Neuronal stem cell (in vitro differentiated cells): ENCODE data around the gene OR14A16.

ENCODE experiments used
- DNase-seq: peaks from one replicate; pipeline ENCODE4 v3.0.0-alpha.2; 2013; ENCODE audit warnings: low spot score
- H2AFZ ChIP-seq: one replicate; pipeline ENCODE4 v1.6.1; 2013; ENCODE audit warnings: mild to moderate bottlenecking, low read length, inconsistent platforms
- H2AK5ac ChIP-seq: 2 replicates; pipeline ENCODE4 v1.6.1; 2013; ENCODE audit warnings: low read depth, mild to moderate bottlenecking, inconsistent platforms, low read length, moderate library complexity, mixed read lengths
- H2BK120ac ChIP-seq: 2 replicates; pipeline ENCODE4 v1.6.1; 2013; ENCODE audit warnings: low read depth, mild to moderate bottlenecking, inconsistent platforms, low read length, moderate library complexity, mixed read lengths
- H2BK12ac ChIP-seq: one replicate; pipeline ENCODE4 v1.6.1; 2013; ENCODE audit warnings: low read length, inconsistent platforms
- H2BK15ac ChIP-seq: 2 replicates; pipeline ENCODE4 v1.6.1; 2013; ENCODE audit warnings: mild to moderate bottlenecking, low read length, inconsistent platforms, mixed read lengths
- H2BK5ac ChIP-seq: one replicate; pipeline ENCODE4 v1.6.1; 2013; ENCODE audit warnings: inconsistent platforms, mild to moderate bottlenecking, low read length, moderate library complexity
- H3K14ac ChIP-seq: one replicate; pipeline ENCODE4 v1.6.1; 2013; ENCODE audit warnings: low read length, inconsistent platforms
- H3K18ac ChIP-seq: 2 replicates; pipeline ENCODE4 v1.6.1; 2013; ENCODE audit warnings: low read length, inconsistent platforms
- H3K23ac ChIP-seq: 2 replicates; pipeline ENCODE4 v1.6.1; 2013; ENCODE audit warnings: low read depth, mild to moderate bottlenecking, mixed read lengths, low read length, inconsistent platforms; ENCODE audit not compliant: poor library complexity
- H3K27ac ChIP-seq: replicated peaks from 3 replicates; pipeline ENCODE4 v1.5.1; 2013; ENCODE audit warnings: low read length, inconsistent platforms
- H3K27me3 ChIP-seq, 3 experiments: 2 replicates each; pipeline ENCODE4 v1.6.1; 2013; ENCODE audit warnings: low read length in 3 of 3, mild to moderate bottlenecking in 2 of 3, inconsistent platforms in 1 of 3, low read depth in 1 of 3, mixed read lengths in 1 of 3, moderate library complexity in 1 of 3; ENCODE audit not compliant: control insufficient read depth in 3 of 3, insufficient read depth in 3 of 3
- H3K36me3 ChIP-seq, 2 donors: replicated peaks in 1 of 2; 2 replicates each; pipeline ENCODE4 v1.6.1; 2013; ENCODE audit warnings: low read length in 2 of 2; ENCODE audit not compliant: control insufficient read depth in 2 of 2, insufficient read depth in 2 of 2
- H3K4ac ChIP-seq: 2 replicates; pipeline ENCODE4 v1.6.1; 2013; ENCODE audit warnings: inconsistent platforms, mild to moderate bottlenecking, low read length, moderate library complexity
- H3K4me1 ChIP-seq, 2 donors: 1 replicate in 1 of 2; 2 replicates in 1 of 2; pipeline ENCODE4 v1.6.1; 2013; ENCODE audit warnings: low read length in 2 of 2, low read depth in 1 of 2; ENCODE audit not compliant: control insufficient read depth in 2 of 2, insufficient read depth in 1 of 2
- H3K4me2 ChIP-seq: one replicate; pipeline ENCODE4 v1.6.1; 2013; ENCODE audit warnings: mild to moderate bottlenecking, low read length, inconsistent platforms; ENCODE audit not compliant: insufficient read depth, poor library complexity, severe bottlenecking
- H3K4me3 ChIP-seq, 2 donors: 2 replicates each; pipeline ENCODE4 v1.5.1; 2013; ENCODE audit warnings: low read length in 2 of 2, mild to moderate bottlenecking in 2 of 2, inconsistent platforms in 1 of 2, moderate library complexity in 1 of 2
- H3K79me1 ChIP-seq: one replicate; pipeline ENCODE4 v1.6.1; 2013; ENCODE audit warnings: low read depth, mild to moderate bottlenecking, inconsistent platforms, low read length, moderate library complexity
- H3K9ac ChIP-seq: one replicate; pipeline ENCODE4 v1.6.1; 2013; ENCODE audit warnings: mild to moderate bottlenecking, low read depth, low read length, inconsistent platforms; ENCODE audit not compliant: poor library complexity
- H3K9me3 ChIP-seq, 2 donors: replicated peaks in 1 of 2; 2 replicates each; pipeline versions ENCODE3 to v1.6.1; 2013; ENCODE audit warnings: low read length in 2 of 2, mild to moderate bottlenecking in 2 of 2, inconsistent platforms in 1 of 2, low read depth in 1 of 2, mixed read lengths in 1 of 2, moderate library complexity in 1 of 2; ENCODE audit not compliant: control insufficient read depth in 2 of 2, insufficient read depth in 1 of 2
- H4K8ac ChIP-seq: one replicate; pipeline ENCODE4 v1.6.1; 2013; ENCODE audit warnings: low read depth, mild to moderate bottlenecking, inconsistent platforms, low read length, moderate library complexity
- H4K91ac ChIP-seq: one replicate; pipeline ENCODE4 v1.6.1; 2013; ENCODE audit warnings: low read length, low read depth, mild to moderate bottlenecking, inconsistent platforms; ENCODE audit not compliant: poor library complexity
- WGBS, 2 donors: extraction: QIAGEN DNeasy Blood & Tissue Kit; methylation state at CpG; one replicate each; pipeline ENCODE4 v1.1.7; 2013; ENCODE audit warnings: missing lambda C conversion rate in 2 of 2, mixed read lengths in 1 of 2; ENCODE audit not compliant: insufficient read length in 2 of 2, insufficient replicate concordance in 1 of 2; ENCODE audit errors: extremely low coverage in 2 of 2; 5-methylcytosine and 5-hydroxymethylcytosine counted together

The OR14A16 gene

DNA sequence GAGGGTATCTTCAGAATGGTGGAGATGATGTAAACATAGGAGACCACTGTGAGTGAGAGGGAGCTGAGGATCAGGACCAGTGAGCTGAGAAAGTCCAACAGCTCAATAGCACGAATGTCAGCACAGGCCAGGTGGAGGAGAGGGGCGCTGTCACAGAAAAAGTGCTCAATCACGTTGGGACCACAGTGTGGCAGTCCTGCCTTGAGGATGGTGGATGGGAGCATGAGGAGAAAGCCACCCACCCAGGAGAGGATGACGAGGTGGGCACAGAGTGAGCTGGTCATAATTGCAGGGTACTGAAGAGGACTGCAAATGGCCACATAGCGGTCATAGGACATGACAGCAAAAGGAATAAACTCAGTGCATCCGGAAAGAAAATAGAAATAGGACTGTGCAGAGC lies 9.7 kb upstream of the OR14A16 start:
- H3K79me1 ChIP-seq: no peaks in the 10 kb centered on the region
- H2BK12ac ChIP-seq: no peak overlapping the region
- H2AK5ac ChIP-seq: no peak overlapping the region
- WGBS, 2 donors: no CpG with 5 or more reads among the region's 6 CpGs
- H3K4me2 ChIP-seq: no peak overlapping the region
- no peak overlapping the region for H3K27ac ChIP-seq
- H3K4ac ChIP-seq: no peak overlapping the region
- no peaks in the 10 kb centered on the region for H3K36me3 ChIP-seq
- no peak overlapping the region for H2BK15ac ChIP-seq
- DNase-seq: no peak
- no peak overlapping the region for H3K18ac ChIP-seq
- no peak overlapping the region for H3K14ac ChIP-seq
- no peak overlapping the region for H4K8ac ChIP-seq
- H3K9me3 ChIP-seq: no peaks in the 10 kb centered on the region
- no peaks in the 10 kb centered on the region for H3K27me3 ChIP-seq
- no peak overlapping the region for H2AFZ ChIP-seq
- H4K91ac ChIP-seq: no peak overlapping the region
- H3K9ac ChIP-seq: no peak overlapping the region
- no peak overlapping the region for H3K4me3 ChIP-seq
- no peak overlapping the region for H2BK120ac ChIP-seq
- H2BK5ac ChIP-seq: no peak overlapping the region
- no peak overlapping the region for H3K23ac ChIP-seq
- H3K4me1 ChIP-seq: peaks cover 0 to 8% of the 10 kb centered on the region in 2 donors

DNA sequence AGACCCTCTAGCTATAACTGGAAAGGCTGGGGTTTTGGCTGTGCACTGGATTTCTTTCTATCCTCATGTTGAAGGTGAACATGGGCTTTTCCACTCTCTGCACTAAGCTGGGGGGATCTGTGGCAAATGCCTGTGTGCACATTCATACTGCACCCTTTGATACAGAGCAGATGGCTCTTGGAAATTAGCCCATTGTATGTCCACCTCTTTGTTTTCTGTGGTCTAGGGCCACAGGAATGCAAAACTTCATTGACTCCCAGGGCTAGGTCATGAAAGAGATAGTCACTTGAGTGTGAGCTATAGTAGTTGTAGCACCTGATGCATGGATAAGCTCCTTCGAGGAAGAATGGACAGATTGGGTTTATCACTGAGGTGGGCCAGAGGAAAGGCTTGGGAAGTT lies 5.7 kb upstream of the OR14A16 start:
- Histone ChIP-seq H3K14ac (no peak overlapping the region), H2BK120ac (no peak overlapping the region), H4K8ac (no peak overlapping the region), H3K9ac (no peak overlapping the region), H3K4me3 (no peak overlapping the region), H3K27me3 (no peaks in the 10 kb centered on the region), H3K36me3 (no peaks in the 10 kb centered on the region), H3K4ac (no peak overlapping the region), H3K4me1 (peaks cover 0 to 8% of the 10 kb centered on the region in 2 donors), H3K9me3 (no peaks in the 10 kb centered on the region), H2AK5ac (no peak overlapping the region), H2AFZ (no peak overlapping the region), H3K79me1 (no peaks in the 10 kb centered on the region), H3K18ac (no peak overlapping the region), H2BK5ac (no peak overlapping the region), H3K4me2 (no peak overlapping the region), H2BK12ac (no peak overlapping the region), H4K91ac (no peak overlapping the region), H2BK15ac (no peak overlapping the region), H3K27ac (no peak overlapping the region), H3K23ac (no peak overlapping the region)
- DNase-seq: no peak
- no CpG with 5 or more reads among the region's 1 CpG for WGBS, 2 donors

DNA sequence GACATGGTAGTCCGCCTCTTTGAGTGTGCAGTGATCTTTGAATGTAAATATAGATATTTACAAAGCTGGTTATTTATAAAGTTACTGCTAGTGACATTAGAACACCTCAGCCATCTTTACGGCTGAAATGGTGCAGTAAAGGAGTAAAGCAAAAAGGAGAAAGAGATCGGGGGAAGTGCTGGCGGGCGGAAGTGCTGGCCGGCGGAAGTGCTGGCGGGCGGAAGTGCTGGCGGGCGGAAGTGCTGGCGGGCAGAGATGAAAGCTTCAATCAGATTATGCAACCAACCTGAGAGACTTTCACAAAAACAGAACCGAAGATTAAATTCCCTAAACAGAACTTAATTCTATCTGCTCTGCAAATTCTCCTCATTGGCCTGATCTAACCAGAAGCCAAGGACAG lies 1.4 kb upstream of the OR14A16 start:
- no peaks in the 10 kb centered on the region for H3K9me3 ChIP-seq
- H3K79me1 ChIP-seq: no peaks in the 10 kb centered on the region
- no peak overlapping the region for H2AFZ ChIP-seq
- peaks cover 0 to 7% of the 10 kb centered on the region in 2 donors for H3K4me1 ChIP-seq
- no peak overlapping the region for H3K23ac ChIP-seq
- no peak overlapping the region for H3K9ac ChIP-seq
- H2AK5ac ChIP-seq: no peak overlapping the region
- no peaks in the 10 kb centered on the region for H3K36me3 ChIP-seq
- H3K4me2 ChIP-seq: no peak overlapping the region
- H4K91ac ChIP-seq: no peak overlapping the region
- H3K4ac ChIP-seq: no peak overlapping the region
- WGBS, 2 donors: no CpG with 5 or more reads among the region's 13 CpGs
- no peak overlapping the region for H2BK15ac ChIP-seq
- H3K27me3 ChIP-seq: no peaks in the 10 kb centered on the region
- H4K8ac ChIP-seq: no peak overlapping the region
- DNase-seq: no peak
- no peak overlapping the region for H2BK12ac ChIP-seq
- H3K14ac ChIP-seq: no peak overlapping the region
- no peak overlapping the region for H2BK5ac ChIP-seq
- no peak overlapping the region for H3K18ac ChIP-seq
- no peak overlapping the region for H3K4me3 ChIP-seq
- no peak overlapping the region for H2BK120ac ChIP-seq
- H3K27ac ChIP-seq: no peak overlapping the region

DNA sequence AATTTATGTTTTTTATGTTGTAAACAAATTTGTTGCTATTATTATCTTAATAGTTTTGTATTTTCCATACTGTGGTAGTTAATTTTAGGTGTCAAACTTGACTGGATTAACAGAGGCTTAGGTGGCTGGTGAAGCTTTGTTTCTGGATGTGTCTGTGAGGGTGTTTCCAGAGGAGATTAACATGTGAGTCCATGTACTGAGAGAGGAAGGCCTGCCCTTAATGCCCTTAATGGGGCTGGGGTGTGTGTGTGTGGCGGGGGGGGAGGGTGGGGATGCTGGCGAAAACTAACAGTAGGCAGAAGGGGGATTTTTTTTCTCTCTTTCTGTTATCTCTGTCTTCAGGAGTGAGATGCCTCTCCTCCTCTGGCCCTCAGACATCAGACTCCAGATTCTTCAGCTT lies 1.9 kb downstream of the OR14A16 start:
- WGBS, 2 donors: no CpG with 5 or more reads among the region's 2 CpGs
- H2BK12ac ChIP-seq: no peak overlapping the region
- H3K36me3 ChIP-seq: no peaks in the 10 kb centered on the region
- no peak overlapping the region for H3K27ac ChIP-seq
- no peak overlapping the region for H3K4ac ChIP-seq
- no peak overlapping the region for H3K18ac ChIP-seq
- H4K8ac ChIP-seq: no peak overlapping the region
- no peak overlapping the region for H2BK5ac ChIP-seq
- H3K23ac ChIP-seq: no peak overlapping the region
- no peaks in the 10 kb centered on the region for H3K27me3 ChIP-seq
- no peak overlapping the region for H3K4me2 ChIP-seq
- no peak for DNase-seq
- H3K9me3 ChIP-seq: no peaks in the 10 kb centered on the region
- no peak overlapping the region for H3K4me3 ChIP-seq
- no peak overlapping the region for H2AK5ac ChIP-seq
- H3K79me1 ChIP-seq: no peaks in the 10 kb centered on the region
- peaks cover 0 to 2% of the 10 kb centered on the region in 2 donors for H3K4me1 ChIP-seq
- no peak overlapping the region for H3K14ac ChIP-seq
- H3K9ac ChIP-seq: no peak overlapping the region
- no peak overlapping the region for H2BK15ac ChIP-seq
- H4K91ac ChIP-seq: no peak overlapping the region
- no peak overlapping the region for H2AFZ ChIP-seq
- H2BK120ac ChIP-seq: no peak overlapping the region
